H1 (cell line): ENCODE data around the gene AGTR1. TPM values are rescaled to one million over a fixed set of nuclear protein-coding genes. Genes with fewer than 3 reads are reported as not detected.

Experiments
- CTCF ChIA-PET: fragments of 300-600 bp; sonication (Branson Sonifier 250); formaldehyde crosslinking; loops from one replicate; lab custom pipeline; 2021; ENCODE audit not compliant: partially characterized antibody; lab: Charles Lee
- POLR2A ChIA-PET: fragments of 300-600 bp; sonication (Branson Sonifier 250); formaldehyde crosslinking; loops from one replicate; lab custom pipeline; 2021; ENCODE audit warnings: inconsistent platforms; ENCODE audit not compliant: partially characterized antibody; lab: Charles Lee
- DNase-seq, 2 experiments: peaks; one replicate each; pipeline versions ENCODE4 v3.0.0 to v3.0.0-alpha.2; 2010 to 2022; ENCODE audit warnings: low spot score in 2 of 2, low read depth in 1 of 2, mixed read lengths in 1 of 2
- FAIRE-seq: peaks from 2 replicates; lab custom pipeline; 2011; peaks lifted over from hg19 to GRCh38; lab: Jason Lieb, UNC
- H2AFZ ChIP-seq: 2 replicates; pipeline ENCODE4 v1.8.1; 2012; ENCODE audit warnings: low read length, inconsistent platforms
- H2AK5ac ChIP-seq: 2 replicates; pipeline ENCODE4 v1.6.1; 2013; ENCODE audit warnings: low read depth, low read length
- H2BK120ac ChIP-seq: replicated peaks from 2 replicates; pipeline ENCODE3; 2013; ENCODE audit warnings: low read depth, low read length, inconsistent platforms
- H2BK12ac ChIP-seq: 2 replicates; pipeline ENCODE4 v1.6.1; 2013; ENCODE audit warnings: low read depth, low read length
- H2BK15ac ChIP-seq: 2 replicates; pipeline ENCODE4 v1.6.1; 2013; ENCODE audit warnings: low read length
- H2BK20ac ChIP-seq: 2 replicates; pipeline ENCODE4 v1.6.1; 2013; ENCODE audit warnings: low read length
- H2BK5ac ChIP-seq: 2 replicates; pipeline ENCODE4 v1.6.1; 2013; ENCODE audit warnings: low read depth, low read length
- H3K14ac ChIP-seq: 2 replicates; pipeline ENCODE4 v1.6.1; 2013; ENCODE audit warnings: inconsistent platforms; ENCODE audit not compliant: insufficient read length
- H3K18ac ChIP-seq: 2 replicates; pipeline ENCODE4 v1.6.1; 2013; ENCODE audit warnings: low read length; ENCODE audit errors: extremely low read depth
- H3K23ac ChIP-seq: 2 replicates; pipeline ENCODE4 v1.6.1; 2013; ENCODE audit warnings: inconsistent platforms; ENCODE audit not compliant: insufficient read length
- H3K23me2 ChIP-seq: 2 replicates; pipeline ENCODE4 v1.6.1; 2013; ENCODE audit warnings: low read depth, low read length
- H3K27ac ChIP-seq: 2 replicates; pipeline ENCODE4 v1.6.1; 2011; ENCODE audit warnings: low read depth, low read length, inconsistent platforms
- H3K27me3 ChIP-seq, 4 experiments: replicated peaks in 1 of 4; 1 replicate in 1 of 4; 2 replicates in 3 of 4; pipeline versions ENCODE4 v1.6.1 to v1.8.1; 2011 to 2013; ENCODE audit warnings: low read length in 3 of 4, mild to moderate bottlenecking in 3 of 4, inconsistent platforms in 2 of 4, mixed read lengths in 2 of 4, moderate library complexity in 1 of 4; ENCODE audit not compliant: control insufficient read depth in 3 of 4, insufficient read depth in 3 of 4; ENCODE audit errors: extremely low read depth in 1 of 4
- H3K36me3 ChIP-seq, 4 experiments: 2 replicates each; pipeline versions ENCODE4 v1.6.1 to v1.8.1; 2011 to 2013; ENCODE audit warnings: mild to moderate bottlenecking in 4 of 4, low read length in 3 of 4, moderate library complexity in 2 of 4, control low read depth in 1 of 4, inconsistent platforms in 1 of 4; ENCODE audit not compliant: insufficient read depth in 4 of 4, control insufficient read depth in 2 of 4
- H3K4ac ChIP-seq: replicated peaks from 2 replicates; pipeline ENCODE3; 2013; ENCODE audit warnings: low read length, low read depth, mixed read lengths, inconsistent platforms; ENCODE audit not compliant: insufficient read length
- H3K4me1 ChIP-seq, 4 experiments: replicated peaks in 1 of 4; 1 replicate in 1 of 4; 2 replicates in 3 of 4; pipeline versions ENCODE4 v1.6.1 to v1.8.1; 2011 to 2013; ENCODE audit warnings: low read length in 3 of 4, inconsistent platforms in 2 of 4, mixed read lengths in 1 of 4; ENCODE audit not compliant: insufficient read depth in 4 of 4, control insufficient read depth in 3 of 4
- H3K4me2 ChIP-seq, 2 experiments: 2 replicates each; pipeline versions ENCODE4 v1.6.1 to v1.8.1; 2011 to 2013; ENCODE audit warnings: low read depth in 2 of 2, low read length in 2 of 2, control low read depth in 1 of 2, inconsistent platforms in 1 of 2, mild to moderate bottlenecking in 1 of 2; ENCODE audit not compliant: insufficient read depth in 1 of 2
- H3K4me3 ChIP-seq, 4 experiments: fragments of 200-600, 300-600 bp in 1 of 4; sonication (generic), shearing (Covaris generic), sonication (Bioruptor Twin) in 1 of 4; 2 replicates each; pipeline versions ENCODE4 v1.5.1 to v1.8.1; 2011 to 2016; ENCODE audit warnings: low read length in 4 of 4, low read depth in 3 of 4, control low read depth in 2 of 4, inconsistent platforms in 2 of 4, mild to moderate bottlenecking in 2 of 4, mixed read lengths in 1 of 4, moderate library complexity in 1 of 4; ENCODE audit not compliant: insufficient read depth in 2 of 4; ENCODE audit errors: extremely low read depth in 1 of 4
- H3K56ac ChIP-seq: replicated peaks from 2 replicates; pipeline ENCODE3; 2013; ENCODE audit warnings: low read depth, mild to moderate bottlenecking, mixed read lengths, low read length, inconsistent platforms; ENCODE audit not compliant: insufficient read length
- H3K79me1 ChIP-seq: 2 replicates; pipeline ENCODE4 v1.6.1; 2013; ENCODE audit warnings: low read depth, low read length, control low read depth
- H3K79me2 ChIP-seq, 2 experiments: 2 replicates each; pipeline versions ENCODE4 v1.6.1 to v1.8.1; 2012 to 2013; ENCODE audit warnings: low read length in 2 of 2, mild to moderate bottlenecking in 2 of 2, inconsistent platforms in 1 of 2; ENCODE audit not compliant: insufficient read depth in 2 of 2, control insufficient read depth in 1 of 2
- H3K9ac ChIP-seq, 4 experiments: replicated peaks in 1 of 4; 1 replicate in 1 of 4; 2 replicates in 3 of 4; pipeline versions ENCODE4 v1.6.1 to v1.8.1; 2011 to 2013; ENCODE audit warnings: low read depth in 3 of 4, low read length in 3 of 4, control low read depth in 2 of 4, mild to moderate bottlenecking in 2 of 4, moderate library complexity in 2 of 4, inconsistent platforms in 1 of 4; ENCODE audit errors: extremely low read depth in 1 of 4
- H3K9me3 ChIP-seq, 2 experiments: 2 replicates each; pipeline versions ENCODE4 v1.6.1 to v1.8.1; 2012 to 2013; ENCODE audit warnings: mild to moderate bottlenecking in 2 of 2, moderate library complexity in 2 of 2, control low read depth in 1 of 2, inconsistent platforms in 1 of 2, low read depth in 1 of 2, low read length in 1 of 2, mixed read lengths in 1 of 2; ENCODE audit not compliant: insufficient read depth in 2 of 2
- H4K20me1 ChIP-seq, 2 experiments: replicated peaks in 1 of 2; 2 replicates each; pipeline versions ENCODE3 to v1.8.1; 2011 to 2013; ENCODE audit warnings: inconsistent platforms in 2 of 2, low read length in 2 of 2, mild to moderate bottlenecking in 1 of 2; ENCODE audit not compliant: insufficient read depth in 2 of 2, control insufficient read depth in 1 of 2
- H4K5ac ChIP-seq: 2 replicates; pipeline ENCODE4 v1.6.1; 2013; ENCODE audit warnings: low read length, low read depth, mixed read lengths, inconsistent platforms; ENCODE audit not compliant: insufficient read length
- H4K8ac ChIP-seq: 2 replicates; pipeline ENCODE4 v1.8.0; 2013; ENCODE audit warnings: mild to moderate bottlenecking, moderate library complexity, low read length, inconsistent platforms; ENCODE audit not compliant: insufficient read depth; ENCODE audit errors: extremely low read depth
- H4K91ac ChIP-seq: replicated peaks from 2 replicates; pipeline ENCODE3; 2013; ENCODE audit warnings: low read length, mixed read lengths, inconsistent platforms; ENCODE audit not compliant: insufficient read length
- BACH1 ChIP-seq: IDR thresholded peaks from 2 replicates; pipeline ENCODE4 v1.6.1; 2012; ENCODE audit warnings: low read length, improper control_type of control experiment
- BRCA1 ChIP-seq: IDR thresholded peaks from 2 replicates; pipeline ENCODE4 v1.6.1; 2012; ENCODE audit warnings: low read depth, low read length, improper control_type of control experiment
- CBX5 ChIP-seq: fragments of 300-800, 300-1000 bp; sonication (generic); IDR thresholded peaks from 2 replicates; pipeline ENCODE4 v1.7.1; 2016; ENCODE audit warnings: antibody characterized with exemption, low read length, low read depth
- CBX8 ChIP-seq: fragments of 300-800, 300-1000 bp; sonication (generic); IDR thresholded peaks from 2 replicates; pipeline ENCODE4 v1.7.1; 2016; ENCODE audit warnings: low read depth, low read length, borderline replicate concordance
- FOSL1 ChIP-seq: IDR thresholded peaks from 2 replicates; pipeline ENCODE4 v1.6.1; 2011; ENCODE audit warnings: mild to moderate bottlenecking, low read depth, low read length, moderate library complexity; ENCODE audit not compliant: insufficient read depth
- GABPA ChIP-seq: IDR thresholded peaks from 2 replicates; pipeline ENCODE4 v1.6.1; 2011; ENCODE audit warnings: mild to moderate bottlenecking, low read length, moderate library complexity, borderline replicate concordance; ENCODE audit not compliant: insufficient read depth
- PHF8 ChIP-seq: fragments of 200-600 bp; sonication (generic); conservative IDR thresholded peaks from 2 replicates; pipeline ENCODE4 v1.7.1; 2012; ENCODE audit warnings: low read depth, mild to moderate bottlenecking, inconsistent platforms, low read length, moderate library complexity
- RAD21 ChIP-seq, 2 experiments: IDR thresholded peaks in 1 of 2; conservative IDR thresholded peaks in 1 of 2; 2 replicates each; pipeline ENCODE4 v1.6.1; 2011; ENCODE audit warnings: low read depth in 2 of 2, low read length in 2 of 2, improper control_type of control experiment in 1 of 2, inconsistent platforms in 1 of 2, mild to moderate bottlenecking in 1 of 2, moderate library complexity in 1 of 2
- WGBS, 2 experiments: shearing (Covaris generic) in 1 of 2; methylation state at CpG; one replicate each; pipeline versions ENCODE4 v1.1.6 to v1.1.7; 2013 to 2015; ENCODE audit warnings: low lambda C conversion rate in 2 of 2, mixed read lengths in 2 of 2, inconsistent platforms in 1 of 2, low coverage in 1 of 2, missing lambda C conversion rate in 1 of 2; ENCODE audit not compliant: insufficient replicate concordance in 2 of 2, insufficient coverage in 1 of 2, insufficient read length in 1 of 2; ENCODE audit errors: extremely low coverage in 1 of 2, missing lambda C conversion rate in 1 of 2; 5-methylcytosine and 5-hydroxymethylcytosine counted together
- polyA plus RNA-seq, 7 experiments: library from polyadenylated mRNA; depleted of rRNA in 3 of 7; stranded (reverse) in 5 of 7; unstranded in 2 of 7; fragments of >200 nt in 5 of 7; fragments of 200-250 nt in 2 of 7; gene quantifications; 1 replicate in 5 of 7; 2 replicates in 1 of 7; 4 replicates in 1 of 7; pipeline versions ENCODE4 v1.2.1 to v1.2.3, GENCODE V29; 2011 to 2013; ENCODE audit warnings: missing spikeins in 2 of 7, mixed read lengths in 2 of 7
- total RNA-seq: library from RNA; stranded (reverse); fragmentation: NEBNext Ultra II Directional; extraction: Animal tissue kit (Norgen Biotek cat#: 25700); gene quantifications from 2 replicates; pipeline ENCODE4 v1.2.1, GENCODE V29; 2021
- TF ChIP-seq, protein P1 (sequence below): IDR thresholded peaks from 2 replicates; pipeline ENCODE4 v1.6.1; 2012; ENCODE audit warnings: inconsistent platforms

AGTR1 gene
- total and polyA plus RNA-seq, 2 of the 8 experiments (the other 6 are each of a cell fraction or from before 2014, with no cell fraction given): 0.03 TPM; not detected in 1

- no peak overlapping the region for H3K56ac ChIP-seq
- POLR2A ChIA-PET: interaction anchor here (0.7 kb wide), 1 partner anchor 11 kb away, joined by 3 read pairs; no protein-coding TSS in a partner anchor
- TF ChIP-seq, protein P1, sequence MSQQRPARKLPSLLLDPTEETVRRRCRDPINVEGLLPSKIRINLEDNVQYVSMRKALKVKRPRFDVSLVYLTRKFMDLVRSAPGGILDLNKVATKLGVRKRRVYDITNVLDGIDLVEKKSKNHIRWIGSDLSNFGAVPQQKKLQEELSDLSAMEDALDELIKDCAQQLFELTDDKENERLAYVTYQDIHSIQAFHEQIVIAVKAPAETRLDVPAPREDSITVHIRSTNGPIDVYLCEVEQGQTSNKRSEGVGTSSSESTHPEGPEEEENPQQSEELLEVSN: peak; percentile 89
- TF ChIP-seq FOSL1 (no peak), RAD21 (IDR thresholded peaks at IDR 0.05 in 1 of 2, conservative IDR thresholded peaks at IDR 0.05 in 1 of 2; ENCODE audit: low read depth in 2 of 2, low read length in 2 of 2) (peak; percentile 46 to 49), BACH1 (no peak), CBX5 (no peak), CBX8 (no peak), GABPA (no peak), PHF8 (no peak), BRCA1 (no peak)
Measured at GRCh38 chr3:148718982-148719862, 21.5 kb downstream of the AGTR1 start.

More at GRCh38 chr3:148718982-148719862, 21.5 kb downstream of the AGTR1 start:
- no peak overlapping the region for H2AK5ac ChIP-seq
- H4K91ac ChIP-seq: no peak overlapping the region
- H3K4me2 ChIP-seq: 0 out of 4 replicates have a peak overlapping the region, but pooled peaks of 1 of the 2 experiments have one; percentile 11
- H2BK120ac ChIP-seq: no peak overlapping the region
- H4K5ac ChIP-seq: no peak overlapping the region
- no peaks in the 10 kb centered on the region for H3K23me2 ChIP-seq
- H3K4me3 ChIP-seq: no peak overlapping the region
- H3K27me3 ChIP-seq: no peaks in the 10 kb centered on the region
- CTCF ChIA-PET: interaction anchor here (0.6 to 5.8 kb wide), 16 partner anchors 9 to 518 kb away, joined by 3 to 51 read pairs (median 4); no protein-coding TSS in a partner anchor
- H3K9ac ChIP-seq: no peak overlapping the region
- H2AFZ ChIP-seq: no peak overlapping the region
- H3K79me1 ChIP-seq: no peaks in the 10 kb centered on the region
- H4K8ac ChIP-seq: no peak overlapping the region
- peak overlapping the region; percentile 35 for H3K18ac ChIP-seq
- no peak overlapping the region for H2BK5ac ChIP-seq
- DNase-seq (no peak), FAIRE-seq (peak; percentile 70)
- H3K27ac ChIP-seq: no peak overlapping the region
- no peak overlapping the region for H3K4ac ChIP-seq
- H3K36me3 ChIP-seq: no peaks in the 10 kb centered on the region
- H3K14ac ChIP-seq: no peak overlapping the region
- H2BK12ac ChIP-seq: no peak overlapping the region
- peaks cover 0 to 4% (median 3%) of the 10 kb centered on the region in 4 experiments; a peak in 5 of 7 replicates for H3K4me1 ChIP-seq
- H2BK15ac ChIP-seq: no peak overlapping the region
- no peaks in the 10 kb centered on the region for H4K20me1 ChIP-seq
- WGBS, 2 experiments: 45% methylated on average over 7 of the region's 7 CpGs; no CpG with 5 or more reads in 1 of the 2 experiments
- H3K9me3 ChIP-seq: no peaks in the 10 kb centered on the region
- H2BK20ac ChIP-seq: no peak overlapping the region
- H3K79me2 ChIP-seq: no peaks in the 10 kb centered on the region
- H3K23ac ChIP-seq: no peak overlapping the region
